NB4 (cell line): ENCODE data around the gene NPAS3.

ENCODE experiments used
- DNase-seq: peaks from one replicate; pipeline ENCODE4 v3.0.0; 2010; ENCODE audit warnings: low read depth
- H3K4me3 ChIP-seq: one replicate; pipeline ENCODE4 v1.5.1; 2011; ENCODE audit warnings: mild to moderate bottlenecking, low read depth, low read length, moderate library complexity
- MYC ChIP-seq: IDR thresholded peaks from 2 replicates; pipeline ENCODE4 v1.6.1; 2011; ENCODE audit warnings: low read depth, low read length
- POLR2A ChIP-seq: IDR thresholded peaks from 2 replicates; pipeline ENCODE4 v1.6.1; 2011; ENCODE audit warnings: mild to moderate bottlenecking; ENCODE audit not compliant: insufficient read length; ENCODE audit errors: extremely low read depth
- TF ChIP-seq, protein P1 (sequence below): IDR thresholded peaks from one replicate; pipeline ENCODE4 v1.5.1; 2012; ENCODE audit warnings: low read depth, low read length
- TF ChIP-seq, protein P2 (sequence below): IDR thresholded peaks from 2 replicates; pipeline ENCODE4 v1.6.1; 2011; ENCODE audit warnings: low read depth, low read length

The NPAS3 gene

DNA sequence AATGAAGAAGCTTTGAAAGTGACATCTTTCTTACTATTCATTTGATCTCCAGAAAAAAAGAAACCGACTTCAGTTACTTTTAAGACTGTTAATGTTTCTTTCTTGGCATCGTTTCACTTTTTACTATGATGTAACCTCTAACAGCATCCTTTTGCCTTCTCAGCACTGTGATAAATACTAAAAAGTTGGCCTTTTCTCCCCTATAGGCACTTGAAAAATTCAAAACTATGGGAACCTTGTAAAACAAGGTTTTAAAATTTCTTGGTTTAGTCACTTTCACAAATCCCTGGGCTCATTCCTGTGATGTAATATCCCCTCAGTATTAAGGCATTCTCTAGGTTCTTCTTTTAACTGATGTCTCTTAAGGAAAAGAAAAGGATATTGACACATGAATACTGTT lies 730.4 kb downstream of the NPAS3 start:
- TF ChIP-seq MYC (no peak), POLR2A (no peak)
- TF ChIP-seq, protein P1, sequence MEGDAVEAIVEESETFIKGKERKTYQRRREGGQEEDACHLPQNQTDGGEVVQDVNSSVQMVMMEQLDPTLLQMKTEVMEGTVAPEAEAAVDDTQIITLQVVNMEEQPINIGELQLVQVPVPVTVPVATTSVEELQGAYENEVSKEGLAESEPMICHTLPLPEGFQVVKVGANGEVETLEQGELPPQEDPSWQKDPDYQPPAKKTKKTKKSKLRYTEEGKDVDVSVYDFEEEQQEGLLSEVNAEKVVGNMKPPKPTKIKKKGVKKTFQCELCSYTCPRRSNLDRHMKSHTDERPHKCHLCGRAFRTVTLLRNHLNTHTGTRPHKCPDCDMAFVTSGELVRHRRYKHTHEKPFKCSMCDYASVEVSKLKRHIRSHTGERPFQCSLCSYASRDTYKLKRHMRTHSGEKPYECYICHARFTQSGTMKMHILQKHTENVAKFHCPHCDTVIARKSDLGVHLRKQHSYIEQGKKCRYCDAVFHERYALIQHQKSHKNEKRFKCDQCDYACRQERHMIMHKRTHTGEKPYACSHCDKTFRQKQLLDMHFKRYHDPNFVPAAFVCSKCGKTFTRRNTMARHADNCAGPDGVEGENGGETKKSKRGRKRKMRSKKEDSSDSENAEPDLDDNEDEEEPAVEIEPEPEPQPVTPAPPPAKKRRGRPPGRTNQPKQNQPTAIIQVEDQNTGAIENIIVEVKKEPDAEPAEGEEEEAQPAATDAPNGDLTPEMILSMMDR: no peak
- TF ChIP-seq, protein P2, sequence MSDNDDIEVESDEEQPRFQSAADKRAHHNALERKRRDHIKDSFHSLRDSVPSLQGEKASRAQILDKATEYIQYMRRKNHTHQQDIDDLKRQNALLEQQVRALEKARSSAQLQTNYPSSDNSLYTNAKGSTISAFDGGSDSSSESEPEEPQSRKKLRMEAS: no peak
- no peak overlapping the region for H3K4me3 ChIP-seq
- no peak for DNase-seq

DNA sequence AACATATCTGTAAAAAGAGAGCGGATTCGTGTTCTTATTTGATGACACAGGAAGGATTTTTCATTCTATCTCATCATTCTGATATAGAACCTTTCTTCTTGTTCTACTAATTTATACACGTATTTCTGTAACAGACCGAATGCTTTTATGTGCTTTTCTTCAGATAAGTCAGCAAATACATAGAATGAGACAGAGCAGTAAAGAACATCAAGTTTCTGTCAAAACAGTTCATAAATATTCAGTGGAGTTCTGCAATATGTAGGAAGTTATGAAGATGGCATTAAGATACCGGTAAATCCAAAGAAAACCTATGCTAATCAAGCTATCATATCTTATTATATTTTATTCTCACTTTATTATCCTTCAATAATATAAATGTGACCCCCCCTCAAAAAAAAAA lies 731.6 kb downstream of the NPAS3 start:
- TF ChIP-seq, protein P1: no peak
- TF ChIP-seq, protein P2: no peak
- TF ChIP-seq MYC: no peak
- TF ChIP-seq POLR2A: no peak
- DNase-seq: no peak
- no peak overlapping the region for H3K4me3 ChIP-seq

DNA sequence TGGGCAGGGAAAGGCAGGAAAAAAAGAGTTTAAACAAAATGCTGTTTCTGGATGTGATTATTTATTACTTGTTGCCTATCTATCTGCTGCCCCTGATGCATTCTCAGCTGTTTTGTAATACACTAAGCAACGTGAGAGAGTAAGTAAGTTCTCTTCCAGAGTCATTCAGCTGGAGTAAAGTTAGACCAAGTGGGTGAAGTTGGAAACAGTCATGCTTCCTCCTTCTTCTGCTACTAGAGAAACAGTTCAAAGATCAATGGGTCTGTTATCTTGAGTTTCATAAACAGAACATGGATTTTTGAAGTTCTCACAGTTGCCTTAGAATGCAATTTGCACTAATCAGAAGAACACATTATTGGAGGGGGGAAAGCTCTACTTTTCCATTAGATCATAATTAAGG lies 732.9 kb downstream of the NPAS3 start:
- no peak overlapping the region for H3K4me3 ChIP-seq
- no peak for DNase-seq
- TF ChIP-seq MYC (no peak), POLR2A (no peak)
- TF ChIP-seq, protein P2: no peak
- TF ChIP-seq, protein P1: no peak

DNA sequence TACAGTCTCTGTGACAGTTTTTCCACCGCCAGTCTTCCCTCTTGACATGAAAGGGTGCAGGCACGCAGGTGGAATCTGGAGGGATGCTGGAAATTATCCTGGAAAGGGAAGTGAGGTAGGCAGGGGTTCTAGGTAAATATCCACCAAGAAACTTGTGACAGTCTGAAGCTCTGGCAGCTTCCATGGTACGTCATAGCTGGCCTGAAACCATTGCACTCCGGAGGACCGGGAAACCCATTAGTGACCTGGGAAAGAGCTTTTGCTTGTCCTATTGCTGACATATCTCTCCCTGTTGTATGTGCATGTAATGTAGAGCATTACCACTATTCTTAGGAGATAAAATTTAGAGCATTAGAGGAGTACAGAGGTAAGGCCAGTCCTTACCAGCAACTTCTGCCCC lies 736.2 kb downstream of the NPAS3 start:
- no peak for DNase-seq
- no peak for TF ChIP-seq MYC
- TF ChIP-seq, protein P1: no peak
- TF ChIP-seq, protein P2: no peak
- TF ChIP-seq POLR2A: no peak
- H3K4me3 ChIP-seq: no peak overlapping the region

DNA sequence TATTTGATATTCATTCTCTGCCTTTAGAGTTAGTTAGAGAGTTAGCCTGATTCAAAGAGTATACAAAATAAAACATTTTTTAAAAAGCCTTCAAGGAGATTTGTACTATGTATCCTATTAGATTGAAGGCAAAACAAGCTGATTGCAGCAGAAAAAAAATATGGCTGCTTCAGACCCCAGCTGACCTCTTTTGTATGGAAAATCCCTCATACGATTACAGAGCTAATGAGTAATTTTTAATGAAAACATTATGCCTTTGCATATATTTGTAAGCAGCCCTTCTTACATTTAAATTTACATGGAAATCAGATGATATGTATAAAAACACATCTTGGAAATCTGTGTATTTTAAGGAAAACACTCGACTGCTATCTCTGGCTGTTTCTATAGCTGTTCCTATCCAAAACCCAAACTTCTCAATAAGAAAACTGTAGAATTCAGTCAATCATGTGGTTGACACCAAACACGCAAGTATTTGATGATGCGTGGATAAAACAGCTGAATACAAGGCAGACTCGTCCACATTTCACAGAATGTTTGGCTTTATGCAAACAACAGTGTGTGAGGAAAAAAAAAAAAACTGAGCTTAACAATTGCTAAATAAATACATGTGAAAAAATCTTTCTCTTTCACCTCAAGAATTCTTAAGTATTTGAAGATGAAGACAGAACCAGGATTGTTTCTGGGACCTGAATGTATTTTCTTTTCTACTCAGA lies 736.9 kb downstream of the NPAS3 start:
- DNase-seq: no peak
- no peak for TF ChIP-seq POLR2A
- TF ChIP-seq, protein P2: no peak
- TF ChIP-seq MYC: no peak
- TF ChIP-seq, protein P1: no peak
- no peak overlapping the region for H3K4me3 ChIP-seq
